IMR-90 (cell line): ENCODE measurements around the gene MGRN1. TPM values are rescaled to one million over a fixed set of nuclear protein-coding genes. Genes with fewer than 3 reads are reported as not detected.

Source experiments
- ATAC-seq: fragments of 200-7000 bp; cut with Tn5 transposase; 2 replicates; pipeline ENCODE4 v1.9.1; 2020; ENCODE audit warnings: low read depth, mild to moderate bottlenecking, moderate library complexity
- BruUV-seq: library from RNA; stranded (reverse); fragments of 400-500 nt; replicated peaks from 2 replicates; lab custom pipeline; 2021; lab: Mats Ljungman, UMichigan
- CTCF ChIA-PET: fragments of 300-600 bp; formaldehyde crosslinking; extraction: SDS; loops from one replicate; lab custom pipeline; 2021; ENCODE audit warnings: antibody characterized with exemption; lab: Yijun Ruan, JAX
- POLR2A ChIA-PET: fragments of 300-600 bp; sonication (Branson Sonifier 250); formaldehyde crosslinking; loops from one replicate; lab custom pipeline; 2022; ENCODE audit warnings: antibody characterized with exemption; ENCODE audit not compliant: unreplicated experiment; lab: Charles Lee
- DNase-seq: peaks from one replicate; pipeline ENCODE4 v3.0.0; 2013
- H2AFZ ChIP-seq: replicated peaks from 2 replicates; pipeline ENCODE3; 2013; ENCODE audit warnings: low read length, mild to moderate bottlenecking; ENCODE audit not compliant: poor library complexity
- H2AK5ac ChIP-seq: 2 replicates; pipeline ENCODE4 v1.6.1; 2013; ENCODE audit warnings: low read depth, low read length, inconsistent platforms
- H2AK9ac ChIP-seq: replicated peaks from 2 replicates; pipeline ENCODE3; 2013; ENCODE audit warnings: mild to moderate bottlenecking, low read depth, low read length, moderate library complexity; ENCODE audit not compliant: poor library complexity
- H2BK120ac ChIP-seq: 2 replicates; pipeline ENCODE4 v1.6.1; 2013; ENCODE audit warnings: low read depth, low read length, inconsistent platforms
- H2BK15ac ChIP-seq: 3 replicates; pipeline ENCODE4 v1.6.1; 2013; ENCODE audit warnings: low read depth, low read length, inconsistent platforms
- H2BK20ac ChIP-seq: 2 replicates; pipeline ENCODE4 v1.6.1; 2013; ENCODE audit warnings: low read depth, mild to moderate bottlenecking, inconsistent platforms, low read length, moderate library complexity
- H2BK5ac ChIP-seq: 2 replicates; pipeline ENCODE4 v1.6.1; 2013; ENCODE audit warnings: mild to moderate bottlenecking, low read depth, low read length, inconsistent platforms; ENCODE audit not compliant: poor library complexity, severe bottlenecking
- H3K14ac ChIP-seq: replicated peaks from 2 replicates; pipeline ENCODE4 v1.6.1; 2013; ENCODE audit warnings: low read depth, low read length, inconsistent platforms
- H3K18ac ChIP-seq: 2 replicates; pipeline ENCODE4 v1.6.1; 2013; ENCODE audit warnings: low read depth, low read length, control low read depth
- H3K23ac ChIP-seq: 2 replicates; pipeline ENCODE4 v1.6.1; 2013; ENCODE audit warnings: low read depth, low read length, inconsistent platforms
- H3K27ac ChIP-seq: 2 replicates; pipeline ENCODE4 v1.5.1; 2013; ENCODE audit warnings: mild to moderate bottlenecking, control low read depth, low read length; ENCODE audit not compliant: insufficient read depth
- H3K27me3 ChIP-seq: 2 replicates; pipeline ENCODE4 v1.6.1; 2013; ENCODE audit warnings: low read length; ENCODE audit not compliant: control insufficient read depth, insufficient read depth
- H3K36me3 ChIP-seq: 2 replicates; pipeline ENCODE4 v1.6.1; 2013; ENCODE audit warnings: low read length, mixed read lengths; ENCODE audit not compliant: control insufficient read depth, insufficient read depth
- H3K4ac ChIP-seq: 2 replicates; pipeline ENCODE4 v1.6.1; 2013; ENCODE audit warnings: low read depth, low read length, inconsistent platforms
- H3K4me1 ChIP-seq: 2 replicates; pipeline ENCODE4 v1.6.1; 2013; ENCODE audit warnings: low read length, mixed read lengths; ENCODE audit not compliant: control insufficient read depth, insufficient read depth
- H3K4me2 ChIP-seq: 2 replicates; pipeline ENCODE4 v1.6.1; 2013; ENCODE audit warnings: low read depth, mild to moderate bottlenecking, control low read depth, low read length, moderate library complexity
- H3K4me3 ChIP-seq: 2 replicates; pipeline ENCODE4 v1.5.1; 2013; ENCODE audit warnings: low read depth, mild to moderate bottlenecking, control low read depth, low read length, moderate library complexity; ENCODE audit not compliant: insufficient read depth
- H3K56ac ChIP-seq: 2 replicates; pipeline ENCODE4 v1.6.1; 2013; ENCODE audit warnings: low read length, inconsistent platforms; ENCODE audit not compliant: insufficient read depth; ENCODE audit errors: extremely low read depth
- H3K79me1 ChIP-seq, 2 experiments: 2 replicates each; pipeline ENCODE4 v1.6.1; 2013; ENCODE audit warnings: low read length in 2 of 2, inconsistent platforms in 1 of 2, low read depth in 1 of 2
- H3K9ac ChIP-seq: 2 replicates; pipeline ENCODE4 v1.6.1; 2013; ENCODE audit warnings: low read depth, low read length, control low read depth
- H3K9me1 ChIP-seq: 2 replicates; pipeline ENCODE4 v1.6.1; 2013; ENCODE audit warnings: low read length, inconsistent platforms; ENCODE audit not compliant: insufficient read depth
- H3K9me3 ChIP-seq: 2 replicates; pipeline ENCODE4 v1.6.1; 2013; ENCODE audit warnings: low read length; ENCODE audit not compliant: control insufficient read depth, insufficient read depth
- H4K20me1 ChIP-seq: 2 replicates; pipeline ENCODE4 v1.6.1; 2013; ENCODE audit warnings: low read length, inconsistent platforms; ENCODE audit not compliant: insufficient read depth
- H4K5ac ChIP-seq: 2 replicates; pipeline ENCODE4 v1.6.1; 2013; ENCODE audit warnings: mild to moderate bottlenecking, low read depth, low read length, control low read depth
- H4K8ac ChIP-seq, 2 experiments: 2 replicates each; pipeline ENCODE4 v1.6.1; 2013; ENCODE audit warnings: low read depth in 2 of 2, low read length in 2 of 2, control low read depth in 1 of 2, inconsistent platforms in 1 of 2
- H4K91ac ChIP-seq: 2 replicates; pipeline ENCODE4 v1.6.1; 2013; ENCODE audit warnings: low read depth, low read length, inconsistent platforms; ENCODE audit not compliant: insufficient read depth
- BHLHE40 ChIP-seq: fragments of 150-350 bp; IDR thresholded peaks from 2 replicates; pipeline ENCODE4 v1.6.1; 2016; ENCODE audit warnings: mild to moderate bottlenecking, low read depth, low read length
- CEBPB ChIP-seq: IDR thresholded peaks from 2 replicates; pipeline ENCODE4 v1.6.1; 2012; ENCODE audit warnings: low read depth, low read length, improper control_type of control experiment
- CHD1 ChIP-seq: IDR thresholded peaks from 2 replicates; pipeline ENCODE4 v1.6.1; 2012; ENCODE audit warnings: low read depth, low read length, improper control_type of control experiment
- ELK1 ChIP-seq: fragments of 150-350 bp; IDR thresholded peaks from 2 replicates; pipeline ENCODE4 v1.6.1; 2016; ENCODE audit warnings: low read depth, mild to moderate bottlenecking, low read length, moderate library complexity, borderline replicate concordance
- FOS ChIP-seq: fragments of 150-350 bp; IDR thresholded peaks from 2 replicates; pipeline ENCODE4 v1.6.1; 2016; ENCODE audit warnings: low read depth, low read length
- MAFK ChIP-seq: IDR thresholded peaks from 2 replicates; pipeline ENCODE4 v1.6.1; 2012; ENCODE audit warnings: low read depth, low read length, improper control_type of control experiment
- MAZ ChIP-seq: IDR thresholded peaks from 2 replicates; pipeline ENCODE4 v1.6.1; 2012; ENCODE audit warnings: low read depth, mild to moderate bottlenecking, low read length, improper control_type of control experiment, moderate library complexity, borderline replicate concordance
- MXI1 ChIP-seq: IDR thresholded peaks from 2 replicates; pipeline ENCODE4 v1.6.1; 2012; ENCODE audit warnings: low read depth, mild to moderate bottlenecking, low read length, moderate library complexity, borderline replicate concordance
- NFE2L2 ChIP-seq: fragments of 150-350 bp; IDR thresholded peaks from 2 replicates; pipeline ENCODE4 v1.6.1; 2016; ENCODE audit warnings: low read depth, mild to moderate bottlenecking, low read length
- POLR2A ChIP-seq: IDR thresholded peaks from 2 replicates; pipeline ENCODE4 v1.6.1; 2012; ENCODE audit warnings: mild to moderate bottlenecking, low read depth, low read length
- RAD21 ChIP-seq: IDR thresholded peaks from 2 replicates; pipeline ENCODE4 v1.6.1; 2012; ENCODE audit warnings: low read length, improper control_type of control experiment
- RFX5 ChIP-seq: IDR thresholded peaks from 2 replicates; pipeline ENCODE4 v1.8.0; 2012; ENCODE audit warnings: low read depth, mild to moderate bottlenecking, low read length, moderate library complexity
- SMC3 ChIP-seq: fragments of 150-350 bp; IDR thresholded peaks from 2 replicates; pipeline ENCODE4 v1.6.1; 2016; ENCODE audit warnings: low read depth, mild to moderate bottlenecking, antibody characterized with exemption, low read length, moderate library complexity
- WGBS, 2 experiments: methylation state at CpG; one replicate each; pipeline versions ENCODE4 v1.1.5 to v1.1.7; 2013; ENCODE audit warnings: missing lambda C conversion rate in 2 of 2; ENCODE audit not compliant: insufficient read length in 1 of 2; ENCODE audit errors: extremely low coverage in 2 of 2; 5-methylcytosine and 5-hydroxymethylcytosine counted together
- dilution Hi-C: fragments of 300-500 bp; cut with HindIII; formaldehyde crosslinking; loops from one replicate; pipeline ENCODE4 v1.14.3; 2018; ENCODE audit warnings: low sequenced_read_pairs; ENCODE audit not compliant: unreplicated experiment
- in situ Hi-C: fragments of 300-500 bp; cut with MboI; formaldehyde crosslinking; loops from 3 replicates; pipeline ENCODE4 v1.14.3; 2019; ENCODE audit warnings: low sequenced_read_pairs, inconsistent platforms, mixed read lengths
- intact Hi-C: fragments of 100-400 bp; cut with micrococcal nuclease; formaldehyde crosslinking; loops from 2 replicates; pipeline ENCODE4 v1.10.0; 2022
- polyA plus RNA-seq, 3 experiments: library from polyadenylated mRNA; depleted of rRNA; stranded (reverse); fragments of >200 nt; gene quantifications; 2 replicates each; pipeline ENCODE4 v1.2.3, GENCODE V29; 2012; ENCODE audit warnings: low replicate concordance in 1 of 3
- total RNA-seq: library from RNA; depleted of rRNA; stranded (reverse); fragments of >200 nt; gene quantifications from 2 replicates; pipeline ENCODE4 v1.2.3, GENCODE V29; 2012
- TF ChIP-seq, protein P1 (sequence below): conservative IDR thresholded peaks from 2 replicates; pipeline ENCODE4 v1.5.1; 2012; ENCODE audit warnings: mild to moderate bottlenecking, low read depth, low read length, improper control_type of control experiment
- TF ChIP-seq, protein P2 (sequence below): fragments of 150-350 bp; IDR thresholded peaks from 2 replicates; pipeline ENCODE4 v1.6.1; 2017; ENCODE audit warnings: mild to moderate bottlenecking, antibody characterized with exemption, low read length, low read depth

MGRN1 gene
- total and polyA plus RNA-seq, 2 of the 4 experiments (the other 2 are of a cell fraction) = 11.7 to 32.7 TPM

DNA sequence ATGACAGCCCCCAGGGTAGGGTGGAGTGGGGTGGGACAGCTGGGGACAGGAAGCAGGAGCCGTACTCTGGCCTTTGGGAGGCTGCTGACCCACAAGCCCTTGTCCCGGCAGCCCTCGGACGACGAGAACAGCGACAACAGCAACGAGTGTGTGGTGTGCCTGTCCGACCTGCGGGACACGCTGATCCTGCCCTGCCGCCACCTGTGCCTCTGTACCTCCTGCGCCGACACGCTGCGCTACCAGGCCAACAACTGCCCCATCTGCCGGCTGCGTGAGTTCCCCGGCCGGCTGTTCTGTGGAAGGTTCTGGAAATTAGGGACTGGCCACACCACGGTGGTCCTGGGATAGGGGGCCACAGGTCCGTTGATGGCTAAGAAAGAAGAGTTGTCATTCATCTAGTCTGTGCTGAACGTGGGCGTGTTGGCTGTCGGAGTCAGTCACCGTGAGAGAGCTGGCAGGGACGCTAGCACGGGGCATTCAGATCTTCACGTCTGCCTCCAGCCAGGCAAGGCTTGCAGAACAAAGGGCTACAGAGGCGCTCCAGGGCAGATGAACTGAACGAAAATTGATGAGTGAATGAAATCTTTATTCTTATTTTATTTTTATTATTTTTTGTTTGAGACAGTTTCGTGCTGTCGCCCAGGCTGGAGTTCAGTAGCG lies 48.9 kb downstream of the MGRN1 start:
- Histone ChIP-seq H3K79me1 (peaks cover 9 to 16% of the 10 kb centered on the region in 2 experiments; a peak in 3 of 4 replicates), H3K56ac (no peak overlapping the region), H3K36me3 (peaks cover 58% of the 10 kb centered on the region), H3K27ac (no peak overlapping the region), H2BK120ac (no peak overlapping the region), H3K4me1 (no peaks in the 10 kb centered on the region), H2BK15ac (no peak overlapping the region), H4K91ac (no peak overlapping the region), H3K27me3 (no peaks in the 10 kb centered on the region), H3K14ac (no peak overlapping the region), H2AK9ac (no peak overlapping the region), H2BK5ac (no peak overlapping the region), H4K8ac (no peak overlapping the region), H4K20me1 (no peaks in the 10 kb centered on the region), H3K9me1 (no peaks in the 10 kb centered on the region), H2BK20ac (no peak overlapping the region), H4K5ac (no peak overlapping the region), H3K18ac (no peak overlapping the region), H3K23ac (no peak overlapping the region), H2AK5ac (no peak overlapping the region), H3K4me2 (no peak overlapping the region), H3K4me3 (no peak overlapping the region), H2AFZ (no peak overlapping the region), H3K9me3 (no peaks in the 10 kb centered on the region), H3K4ac (no peak overlapping the region), H3K9ac (no peak overlapping the region)
- 87% methylated on average over 11 of the region's 33 CpGs; no CpG with 5 or more reads in 1 of the 2 experiments for WGBS, 2 experiments
- ChIA-PET CTCF (no interaction called here), POLR2A (no interaction called here)
- in situ Hi-C loops = no loop called here
- intact Hi-C loops = no loop called here
- dilution Hi-C loops = no loop called here
- ATAC-seq (no peak), DNase-seq (no peak)
- no TSS peak for BruUV-seq
- TF ChIP-seq MXI1 (no peak), ELK1 (no peak), CHD1 (no peak), MAZ (no peak), BHLHE40 (no peak), NFE2L2 (no peak), POLR2A (no peak), MAFK (no peak), SMC3 (no peak), RAD21 (no peak), CEBPB (no peak), FOS (no peak), RFX5 (no peak)
- TF ChIP-seq, protein P1, sequence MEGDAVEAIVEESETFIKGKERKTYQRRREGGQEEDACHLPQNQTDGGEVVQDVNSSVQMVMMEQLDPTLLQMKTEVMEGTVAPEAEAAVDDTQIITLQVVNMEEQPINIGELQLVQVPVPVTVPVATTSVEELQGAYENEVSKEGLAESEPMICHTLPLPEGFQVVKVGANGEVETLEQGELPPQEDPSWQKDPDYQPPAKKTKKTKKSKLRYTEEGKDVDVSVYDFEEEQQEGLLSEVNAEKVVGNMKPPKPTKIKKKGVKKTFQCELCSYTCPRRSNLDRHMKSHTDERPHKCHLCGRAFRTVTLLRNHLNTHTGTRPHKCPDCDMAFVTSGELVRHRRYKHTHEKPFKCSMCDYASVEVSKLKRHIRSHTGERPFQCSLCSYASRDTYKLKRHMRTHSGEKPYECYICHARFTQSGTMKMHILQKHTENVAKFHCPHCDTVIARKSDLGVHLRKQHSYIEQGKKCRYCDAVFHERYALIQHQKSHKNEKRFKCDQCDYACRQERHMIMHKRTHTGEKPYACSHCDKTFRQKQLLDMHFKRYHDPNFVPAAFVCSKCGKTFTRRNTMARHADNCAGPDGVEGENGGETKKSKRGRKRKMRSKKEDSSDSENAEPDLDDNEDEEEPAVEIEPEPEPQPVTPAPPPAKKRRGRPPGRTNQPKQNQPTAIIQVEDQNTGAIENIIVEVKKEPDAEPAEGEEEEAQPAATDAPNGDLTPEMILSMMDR = no peak
- TF ChIP-seq, protein P2, sequence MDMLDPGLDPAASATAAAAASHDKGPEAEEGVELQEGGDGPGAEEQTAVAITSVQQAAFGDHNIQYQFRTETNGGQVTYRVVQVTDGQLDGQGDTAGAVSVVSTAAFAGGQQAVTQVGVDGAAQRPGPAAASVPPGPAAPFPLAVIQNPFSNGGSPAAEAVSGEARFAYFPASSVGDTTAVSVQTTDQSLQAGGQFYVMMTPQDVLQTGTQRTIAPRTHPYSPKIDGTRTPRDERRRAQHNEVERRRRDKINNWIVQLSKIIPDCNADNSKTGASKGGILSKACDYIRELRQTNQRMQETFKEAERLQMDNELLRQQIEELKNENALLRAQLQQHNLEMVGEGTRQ = no peak
